Endothelial cell of umbilical vein (primary cell): ENCODE measurements around the gene RMND5B.
"Not testable (repeated sequence)": the region's sequence is repeated elsewhere in the genome, so short reads cannot be mapped to it uniquely, and the experiment has no call there.

ENCODE experiments used
- CTCF ChIP-seq, 2 donors: IDR thresholded peaks; 1 replicate in 1 of 2; 2 replicates in 1 of 2; pipeline ENCODE4 v1.5.1; 2011; ENCODE audit warnings: low read length in 2 of 2, mild to moderate bottlenecking in 2 of 2, moderate library complexity in 2 of 2, control low read depth in 1 of 2, inconsistent platforms in 1 of 2, low read depth in 1 of 2; ENCODE audit not compliant: insufficient read depth in 1 of 2; ENCODE audit errors: extremely low read depth in 1 of 2
- EZH2 ChIP-seq: IDR thresholded peaks from 2 replicates; pipeline ENCODE4 v1.6.1; 2012; ENCODE audit warnings: borderline replicate concordance, low read depth, mild to moderate bottlenecking, moderate library complexity, low read length, inconsistent platforms; ENCODE audit not compliant: severe bottlenecking
- FOS ChIP-seq: IDR thresholded peaks from 2 replicates; pipeline ENCODE4 v1.6.1; 2011; ENCODE audit warnings: mild to moderate bottlenecking, low read length, moderate library complexity, borderline replicate concordance; ENCODE audit not compliant: insufficient read depth
- GATA2 ChIP-seq: IDR thresholded peaks from 2 replicates; pipeline ENCODE4 v1.7.0; 2011; ENCODE audit warnings: low read depth, mild to moderate bottlenecking, moderate library complexity, mixed read lengths, low read length; ENCODE audit not compliant: insufficient read length, insufficient read depth
- MAX ChIP-seq: IDR thresholded peaks from 2 replicates; pipeline ENCODE4 v1.6.1; 2011; ENCODE audit not compliant: insufficient read depth, insufficient read length
- POLR2A ChIP-seq: IDR thresholded peaks from 2 replicates; pipeline ENCODE4 v1.6.1; 2012; ENCODE audit warnings: low read depth, mild to moderate bottlenecking, control low read depth, low read length
- POLR2AphosphoS5 ChIP-seq: IDR thresholded peaks from 2 replicates; pipeline ENCODE4 v1.6.1; 2012; ENCODE audit warnings: low read depth, mild to moderate bottlenecking, control low read depth, low read length, moderate library complexity; ENCODE audit not compliant: insufficient read depth

GRCh38 chr5:178130234-178130575, 609 bp upstream of the RMND5B start:
- not testable (repeated sequence) for TF ChIP-seq CTCF (IDR thresholded peaks at IDR 0.05; ENCODE audit: extremely low read depth in 1 of 2, insufficient read depth in 1 of 2, low read depth in 1 of 2, low read length in 2 of 2); GATA2; POLR2AphosphoS5; FOS; POLR2A; EZH2; MAX
